Stimulated activated CD8-positive, alpha-beta memory T cell treated with anti-CD3 and anti-CD28 coated beads, Interleukin-2, amount 100 ng/mL, for 48 hours (primary cell): ENCODE results near the gene CEP126.

Experiments used
- DNase-seq, 2 donors: peaks; one replicate each; pipeline ENCODE4 v3.0.0-alpha.2; 2020; ENCODE audit warnings: low read depth in 2 of 2

The CEP126 gene

GRCh38 chr11:102007567-102008437 lies 93.0 kb downstream of the CEP126 start:
- DNase-seq: no peak

- no peak for DNase-seq
Measured at GRCh38 chr11:102010776-102011494, 96.1 kb downstream of the CEP126 start.

- DNase-seq: no peak
Measured at GRCh38 chr11:102012946-102013345, 98.1 kb downstream of the CEP126 start.

GRCh38 chr11:102014756-102015155 lies 99.9 kb downstream of the CEP126 start:
- no peak for DNase-seq

GRCh38 chr11:102017026-102017425 lies 102.2 kb downstream of the CEP126 start:
- DNase-seq: no peak

- DNase-seq: no peak
Measured at GRCh38 chr11:102026217-102026616, 111.4 kb downstream of the CEP126 start.

GRCh38 chr11:102026959-102027358 lies 112.1 kb downstream of the CEP126 start:
- no peak for DNase-seq

GRCh38 chr11:102036757-102037156 lies 121.9 kb downstream of the CEP126 start:
- DNase-seq: no peak

GRCh38 chr11:102046841-102047240 lies 132.0 kb downstream of the CEP126 start:
- no peak for DNase-seq

GRCh38 chr11:102047305-102047924 lies 132.6 kb downstream of the CEP126 start, which contains the start of gene CFAP300:
CFAP300 (plus strand) TSS chr11:102047437; CDS start chr11:102047471, 34 bp downstream.
- DNase-seq: peak; percentile 37 to 48
